Dermis blood vessel endothelial cell (primary cell): ENCODE data around the gene MATN3. TPM values are rescaled to one million over a fixed set of nuclear protein-coding genes. Genes with fewer than 3 reads are reported as not detected.
A peak's percentile ranks its signal among the peaks of the same experiment; 100 is the strongest.
"Not testable (repeated sequence)": the region's sequence is repeated elsewhere in the genome, so short reads cannot be mapped to it uniquely, and the experiment has no call there.

Source experiments
- DNase-seq: peaks from one replicate; pipeline ENCODE4 v3.0.0; 2010
- total RNA-seq: library from RNA; depleted of rRNA; stranded (reverse); fragments of >200 nt; gene quantifications from 2 replicates; pipeline ENCODE4 v1.2.3, GENCODE V29; 2014

MATN3 gene, protein sequence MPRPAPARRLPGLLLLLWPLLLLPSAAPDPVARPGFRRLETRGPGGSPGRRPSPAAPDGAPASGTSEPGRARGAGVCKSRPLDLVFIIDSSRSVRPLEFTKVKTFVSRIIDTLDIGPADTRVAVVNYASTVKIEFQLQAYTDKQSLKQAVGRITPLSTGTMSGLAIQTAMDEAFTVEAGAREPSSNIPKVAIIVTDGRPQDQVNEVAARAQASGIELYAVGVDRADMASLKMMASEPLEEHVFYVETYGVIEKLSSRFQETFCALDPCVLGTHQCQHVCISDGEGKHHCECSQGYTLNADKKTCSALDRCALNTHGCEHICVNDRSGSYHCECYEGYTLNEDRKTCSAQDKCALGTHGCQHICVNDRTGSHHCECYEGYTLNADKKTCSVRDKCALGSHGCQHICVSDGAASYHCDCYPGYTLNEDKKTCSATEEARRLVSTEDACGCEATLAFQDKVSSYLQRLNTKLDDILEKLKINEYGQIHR
- 1.2 and 1.3 TPM in 2 replicates for total RNA-seq

DNA sequence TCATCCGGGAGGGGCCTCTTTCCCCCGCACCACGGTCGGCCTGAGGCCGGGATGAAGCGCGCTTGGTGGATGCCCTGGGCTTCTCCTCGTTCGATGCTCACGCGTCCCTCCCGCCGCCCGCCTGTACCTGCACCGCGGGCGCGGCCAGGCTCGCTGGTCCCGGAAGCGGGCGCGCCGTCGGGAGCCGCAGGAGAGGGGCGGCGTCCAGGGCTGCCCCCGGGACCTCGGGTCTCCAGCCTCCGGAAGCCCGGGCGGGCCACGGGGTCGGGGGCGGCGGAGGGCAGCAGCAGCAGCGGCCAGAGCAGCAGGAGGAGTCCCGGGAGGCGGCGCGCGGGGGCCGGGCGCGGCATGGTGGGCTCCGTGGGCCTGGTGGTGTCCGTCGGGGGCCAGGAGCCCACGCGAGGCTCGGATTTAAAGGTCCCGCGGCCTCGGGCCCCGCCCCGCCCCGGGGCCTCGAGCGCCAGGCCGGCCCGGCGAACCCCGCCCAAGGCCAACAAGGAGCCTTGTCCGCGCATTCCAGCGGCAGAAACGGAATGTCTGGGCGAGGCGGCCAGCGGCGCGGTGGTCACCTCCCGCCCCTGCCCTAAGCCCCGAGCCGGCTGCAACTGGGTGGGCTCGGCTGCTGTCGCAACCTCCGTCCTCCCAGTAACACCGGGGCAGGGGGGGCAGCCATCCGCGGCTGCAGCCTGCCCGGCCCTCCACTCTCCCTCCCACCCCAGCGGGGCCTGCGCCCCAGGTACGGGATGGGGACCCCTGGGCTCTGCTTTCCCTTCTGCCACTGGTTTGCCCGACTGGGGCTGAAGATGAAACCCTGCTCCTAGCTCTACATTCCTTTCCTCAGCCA lies at the start of gene MATN3:
TSS of gene MATN3 (minus strand) at position 387 of the 844 bp plus-strand sequence. CDS start at position 350, 37 bp downstream.
- DNase-seq, result peak; percentile 28

DNA sequence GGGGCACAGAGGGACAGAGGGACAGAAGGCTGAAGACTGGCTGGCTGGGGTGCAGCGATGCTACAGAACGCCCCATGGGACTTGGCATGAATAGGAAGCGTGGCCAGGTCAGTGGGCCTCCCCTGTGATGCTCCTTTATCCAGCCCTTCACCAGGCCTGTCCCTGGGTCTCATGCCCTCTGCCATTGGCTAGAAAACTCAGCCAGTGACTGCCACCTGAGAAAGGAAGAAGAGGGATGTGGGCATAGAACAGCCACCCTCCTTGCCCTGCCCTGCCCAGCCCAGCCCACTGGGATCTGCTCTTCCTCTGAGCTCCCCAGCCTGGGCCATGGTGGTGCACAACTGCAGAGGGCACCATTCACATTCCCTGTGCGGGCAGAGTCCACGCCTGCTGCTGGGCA lies 49.5 kb upstream of the MATN3 start:
- DNase-seq, result no peak

DNA sequence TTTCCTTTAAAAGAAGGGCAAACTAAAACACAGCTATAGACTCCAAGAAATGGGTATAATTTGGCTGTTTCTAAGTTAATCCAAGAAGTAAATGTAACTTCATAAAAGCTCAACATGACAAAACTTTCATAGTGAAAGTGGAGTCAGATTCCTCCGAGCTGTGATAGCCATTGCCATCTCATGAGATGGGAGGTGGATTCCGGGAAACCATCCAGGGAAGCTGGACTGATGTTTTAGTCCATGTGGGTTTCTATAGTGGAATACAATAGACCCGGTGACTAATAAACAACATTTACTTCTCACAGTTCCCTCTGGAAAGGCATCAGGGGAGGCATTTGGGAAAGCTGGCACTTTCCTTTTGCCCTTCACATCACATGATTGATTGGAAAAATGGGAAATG lies 49.0 kb upstream of the MATN3 start:
- no peak for DNase-seq

DNA sequence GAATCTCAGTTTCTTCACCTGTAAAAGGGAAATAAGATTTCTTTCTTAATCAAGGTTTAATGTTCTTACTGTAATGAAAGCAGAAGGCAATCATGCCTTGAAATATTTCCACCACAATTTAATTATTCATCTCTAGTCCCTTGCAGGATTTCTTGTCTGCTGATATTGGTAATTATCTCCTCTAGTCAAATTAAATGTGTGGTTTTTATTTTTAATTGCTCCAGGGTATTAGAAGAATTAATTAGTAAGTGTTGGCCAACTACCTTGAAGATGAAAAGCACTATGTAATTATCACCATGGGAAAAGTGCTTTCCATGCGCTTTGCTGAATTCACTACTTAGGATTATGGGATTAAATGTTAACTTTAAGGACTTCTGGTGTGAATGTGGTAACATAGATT lies 47.6 kb upstream of the MATN3 start:
- DNase-seq, result no peak

DNA sequence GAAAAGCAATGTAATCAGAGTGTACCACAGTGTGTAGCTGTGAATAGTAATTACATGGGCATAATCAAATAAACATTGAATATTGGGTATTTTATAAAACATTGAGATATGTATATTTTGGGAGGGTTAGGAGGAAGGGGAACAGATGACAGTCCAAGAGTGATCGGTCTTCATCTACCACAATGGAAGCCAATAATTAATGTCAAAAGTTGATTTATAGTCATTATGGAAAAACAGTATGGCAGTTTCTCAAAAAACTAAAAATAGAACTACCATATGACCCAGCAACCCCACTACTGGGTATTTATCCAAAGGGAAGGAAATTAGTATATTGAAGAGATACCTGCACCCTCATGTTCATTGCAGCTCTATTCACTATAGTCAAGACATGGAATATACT lies 44.8 kb upstream of the MATN3 start:
- no peak for DNase-seq

DNA sequence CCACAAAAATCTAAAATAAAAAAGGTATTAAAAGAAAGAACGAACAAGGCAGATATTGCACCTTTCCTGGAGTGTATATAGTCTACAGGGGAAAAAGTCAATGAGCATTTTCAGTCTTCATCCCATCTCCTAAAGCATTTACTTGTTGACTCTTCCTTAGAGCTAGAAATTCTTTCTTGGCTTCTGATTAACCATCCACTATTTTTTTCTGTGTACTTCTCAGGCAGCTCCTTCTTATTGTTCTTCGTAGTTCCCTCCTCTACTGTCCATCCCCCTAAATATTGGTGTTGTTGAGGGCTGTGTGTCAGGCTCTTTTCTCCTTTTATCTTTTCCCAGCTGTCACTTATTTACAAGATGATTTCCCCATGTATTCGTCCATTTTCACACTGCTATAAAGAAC lies 42.5 kb upstream of the MATN3 start:
- no peak for DNase-seq

DNA sequence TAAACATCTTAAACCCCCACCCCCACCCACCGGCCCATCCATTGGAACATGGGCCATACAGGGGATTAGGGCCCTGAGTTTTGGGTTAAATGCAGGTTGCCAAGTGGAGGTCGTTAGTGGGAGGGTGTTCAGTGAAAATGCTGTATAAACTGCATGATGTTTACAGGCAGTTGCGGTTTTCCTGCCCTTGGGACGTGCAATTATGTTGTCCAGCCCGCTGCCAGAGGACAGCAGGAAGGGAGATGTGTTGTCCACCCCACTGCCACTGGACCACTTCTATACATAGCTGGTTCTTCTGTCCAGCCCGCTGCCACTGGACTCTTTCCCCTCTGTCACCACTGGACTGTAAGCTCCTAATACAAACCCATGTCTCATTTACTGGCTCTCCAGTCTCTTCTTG lies 41.7 kb upstream of the MATN3 start:
- no peak for DNase-seq

DNA sequence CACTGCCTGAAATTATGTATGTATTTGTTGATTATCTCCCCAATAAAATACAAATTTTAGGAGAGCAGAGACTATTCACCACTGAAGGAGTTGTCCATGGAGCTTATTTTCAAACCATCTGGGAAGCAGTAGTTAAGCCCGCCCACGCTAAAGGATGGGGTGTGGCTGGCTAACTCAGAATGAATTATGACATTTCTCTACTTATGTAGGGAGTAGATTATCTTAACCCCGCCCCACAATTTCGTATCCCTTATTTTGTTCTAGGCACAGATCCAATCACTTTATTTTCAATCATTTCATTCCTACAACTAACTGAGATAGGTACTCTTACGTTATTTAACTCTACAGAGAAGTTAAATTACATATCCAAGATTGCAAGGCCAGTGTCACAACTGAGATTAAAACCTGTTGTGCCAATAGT lies 40.4 kb upstream of the MATN3 start:
- peak; percentile 76 for DNase-seq

DNA sequence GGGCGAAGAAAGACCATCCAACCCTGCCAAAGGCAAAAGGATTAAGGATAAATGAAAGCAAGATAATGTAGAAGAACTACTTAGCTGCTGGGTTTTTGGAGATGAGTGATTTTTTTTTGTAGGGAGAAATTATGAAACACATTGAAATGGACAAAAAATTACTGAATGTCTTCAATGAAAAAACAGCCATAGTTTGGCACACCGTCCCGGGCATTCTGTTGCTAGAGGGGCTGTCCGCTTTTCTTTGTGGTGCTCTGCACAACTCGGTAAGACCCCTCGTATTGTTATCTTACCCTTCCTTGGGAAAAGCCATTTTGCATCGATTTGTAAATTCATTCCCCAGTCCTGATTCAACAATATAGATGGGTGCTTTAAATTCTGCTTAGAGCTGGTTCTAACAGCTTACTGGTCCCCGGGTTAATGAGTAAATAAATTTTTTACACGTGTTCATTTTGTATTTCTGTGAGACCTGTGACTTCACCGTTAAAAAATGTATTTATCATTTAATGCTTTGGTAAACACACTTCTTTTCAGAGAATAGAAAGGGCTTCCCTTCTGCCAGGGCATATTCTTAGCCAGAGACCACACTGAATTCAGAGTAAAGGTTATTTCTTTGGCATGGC lies 39.9 kb upstream of the MATN3 start:
- DNase-seq, result no peak

DNA sequence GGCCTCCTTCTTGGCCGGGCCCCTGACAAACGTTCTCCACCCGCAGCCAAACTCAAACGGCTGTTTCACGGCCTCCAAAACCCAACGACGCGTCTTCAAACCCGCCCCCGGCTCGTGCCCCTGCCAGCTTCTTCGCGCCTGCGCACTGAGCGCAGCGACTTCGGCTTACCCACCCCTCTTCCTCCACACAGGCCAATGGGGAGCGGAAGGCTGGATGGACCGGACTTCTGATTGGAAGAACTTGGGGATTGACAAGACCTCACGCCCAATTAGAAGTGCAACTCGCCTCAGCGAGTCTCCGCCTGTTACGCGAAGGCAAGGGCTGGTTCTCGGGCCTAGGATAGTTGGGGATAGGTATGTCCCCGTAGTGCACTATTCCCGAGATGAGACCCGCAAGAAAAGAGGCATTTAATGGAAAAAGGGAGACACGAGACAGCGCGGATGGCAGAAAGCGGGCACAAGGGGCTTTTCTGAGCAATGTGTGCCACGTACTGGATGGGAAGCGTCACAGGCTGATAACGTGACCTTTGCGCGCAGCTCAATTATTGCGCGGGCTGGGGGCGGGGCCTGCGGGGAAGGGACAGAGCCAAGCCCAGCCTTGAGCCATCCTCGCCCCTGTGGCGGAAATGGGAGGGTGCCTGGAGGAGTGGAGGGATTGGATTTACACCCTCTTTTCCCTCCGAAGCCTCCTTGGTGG lies 39.2 kb upstream of the MATN3 start, which contains the start of gene LAPTM4A:
TSS of gene LAPTM4A (minus strand) at position 97 of the 697 bp plus-strand sequence. CDS start 108 bp downstream, outside the sequence.
- DNase-seq, result peak; percentile 100

DNA sequence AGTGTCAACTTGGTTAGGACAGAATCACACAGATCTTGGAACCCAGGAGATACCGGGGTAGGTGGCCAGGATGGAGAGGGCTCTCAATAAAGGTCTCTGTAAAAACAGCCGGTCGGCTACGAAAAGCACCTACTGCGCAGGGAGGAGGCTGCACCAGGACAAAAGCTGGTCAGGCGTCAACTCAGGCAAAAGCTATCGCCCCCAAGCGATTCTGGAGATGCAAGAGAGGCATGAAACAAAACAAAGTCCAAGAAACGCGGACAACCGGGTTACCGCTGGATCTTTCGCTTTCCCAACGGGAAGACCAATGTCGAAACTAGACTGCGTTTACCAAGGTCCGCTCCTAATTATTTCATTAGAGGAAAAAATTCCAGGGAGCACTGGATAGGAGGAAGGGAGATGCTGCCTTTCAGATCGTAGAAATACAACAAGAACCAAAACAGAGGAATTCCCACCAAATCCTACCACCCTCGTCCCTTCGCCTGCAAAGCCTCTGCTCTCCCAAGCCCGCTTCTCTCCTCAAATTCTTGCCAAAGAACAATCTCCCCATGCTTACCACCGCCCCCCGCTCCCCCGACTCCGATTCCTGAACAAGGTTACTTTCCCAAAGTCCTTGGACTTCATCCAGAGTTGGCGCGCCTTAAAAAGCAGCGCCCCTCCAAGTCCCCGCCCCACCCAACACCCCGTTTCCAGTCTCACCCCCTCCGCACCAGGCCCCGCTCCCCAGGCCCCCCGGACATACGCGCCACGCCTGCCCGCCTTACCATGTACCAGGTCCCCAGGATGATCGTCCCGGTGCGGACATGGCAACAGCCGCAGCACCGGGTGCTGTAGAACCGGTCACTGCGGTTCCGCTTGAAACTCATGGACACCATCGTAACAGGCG lies 38.4 kb upstream of the MATN3 start:
- DNase-seq, result peak; percentile 77

DNA sequence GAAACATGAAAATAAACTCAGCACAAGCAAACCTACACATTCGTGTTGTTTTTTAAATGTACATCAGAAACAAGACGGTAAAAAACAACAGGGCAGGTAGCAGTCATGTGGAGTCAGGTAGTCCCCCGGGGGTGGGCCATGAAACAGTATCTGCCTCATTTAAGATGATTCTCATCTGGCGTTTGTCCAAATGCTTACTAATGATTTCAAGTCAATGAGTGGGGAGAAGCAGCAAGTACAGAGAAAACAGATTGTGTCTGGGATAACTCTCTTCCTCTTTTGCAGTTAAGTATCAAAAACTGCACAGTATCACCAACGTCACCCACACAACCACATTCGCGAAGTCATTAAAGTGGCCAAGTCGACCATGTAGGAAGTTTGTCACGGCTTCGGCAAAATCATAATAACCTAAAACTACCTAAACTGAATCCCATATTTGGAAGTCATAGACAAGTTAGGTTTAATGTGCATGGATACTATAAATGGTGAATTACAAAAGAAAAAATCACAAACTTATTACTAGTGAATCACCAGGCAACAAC lies 37.7 kb upstream of the MATN3 start:
- DNase-seq, result peak; percentile 72

DNA sequence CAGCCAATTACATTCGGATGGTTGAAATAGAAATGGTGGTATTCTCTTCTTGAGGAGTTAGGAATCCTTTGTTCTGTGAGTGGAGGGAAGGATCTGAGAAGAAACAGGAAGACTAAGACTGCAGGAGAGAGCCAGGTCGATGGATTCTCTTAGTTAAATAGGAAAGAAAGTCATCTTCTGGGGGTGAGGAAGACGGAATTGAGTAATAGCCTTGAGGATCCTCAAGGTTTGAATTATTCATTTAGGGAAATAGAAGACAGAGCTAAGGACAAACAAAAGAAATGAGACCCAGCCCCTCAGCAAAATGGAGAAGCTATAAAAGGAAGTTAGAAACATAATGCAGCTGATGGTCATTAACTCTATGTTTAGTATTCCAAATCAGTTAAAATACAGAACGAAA lies 37.2 kb upstream of the MATN3 start:
- DNase-seq, result peak; percentile 43

DNA sequence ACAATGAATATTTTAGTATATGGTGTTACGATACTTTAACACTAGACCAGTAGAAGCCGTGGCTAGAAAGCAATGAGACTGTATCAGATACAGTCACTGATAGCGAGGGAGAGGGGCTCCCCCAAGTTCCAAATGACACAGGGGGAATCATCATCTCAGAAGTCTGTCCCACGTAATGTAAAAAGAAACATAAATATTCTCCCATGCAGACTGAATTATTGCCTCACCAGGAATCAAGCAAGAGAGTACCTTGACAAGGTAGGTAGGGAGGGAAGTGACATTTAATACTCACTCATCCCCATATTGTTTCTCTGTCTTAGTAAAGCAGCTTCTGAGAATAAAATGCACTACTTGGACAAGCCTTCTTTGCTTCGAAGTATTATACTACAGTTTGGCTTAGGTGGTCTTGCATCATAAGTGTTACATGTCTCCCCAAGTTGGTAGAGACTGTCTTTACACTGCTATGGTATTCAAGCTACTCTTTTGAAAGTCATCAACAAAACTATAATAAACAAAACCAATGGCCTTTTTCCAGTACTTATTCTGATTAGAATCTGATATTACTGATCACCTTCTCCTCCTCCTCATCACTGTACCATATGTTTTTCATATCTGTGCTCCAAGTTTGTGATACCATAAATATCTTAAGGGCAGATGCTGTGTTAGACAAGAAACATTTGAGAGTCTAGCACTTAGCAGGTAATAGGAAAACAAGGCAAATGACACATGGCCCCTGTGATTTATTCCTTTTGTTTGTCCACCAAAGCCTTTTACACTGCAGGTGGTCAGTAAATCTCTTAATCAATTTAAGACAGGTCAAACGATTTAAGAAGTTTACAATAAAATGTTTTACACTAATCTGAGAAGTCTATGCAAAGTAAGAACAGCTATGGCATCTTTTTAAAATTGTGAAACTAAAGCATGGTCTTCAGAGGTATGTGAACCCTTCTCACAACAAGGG lies 36.3 kb upstream of the MATN3 start:
- DNase-seq, result no peak

DNA sequence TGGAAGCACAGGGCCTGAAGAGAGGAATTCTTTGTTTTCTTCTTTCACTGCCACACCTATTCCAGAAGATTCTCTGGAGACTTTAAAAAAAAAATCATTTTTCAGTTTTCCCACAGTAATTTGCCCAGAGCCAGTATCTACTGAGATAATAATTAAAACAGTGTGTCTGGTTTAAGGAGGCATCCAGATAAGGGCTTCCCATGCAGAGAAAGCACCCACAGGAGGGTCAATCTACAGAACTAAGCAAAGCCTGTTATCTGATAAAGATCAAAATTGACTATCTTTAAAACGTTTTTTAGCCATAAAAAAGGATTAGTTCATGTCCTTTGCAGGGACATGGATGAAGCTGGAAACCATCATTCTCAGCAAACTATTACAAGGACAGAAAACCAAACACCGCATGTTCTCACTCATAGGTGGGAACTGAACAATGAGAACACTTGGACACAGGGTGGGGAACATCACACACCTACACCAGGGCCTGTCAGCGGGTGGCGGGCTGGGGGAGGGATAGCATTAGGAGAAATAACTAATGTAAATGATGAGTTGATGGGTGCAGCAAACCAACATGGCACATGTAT lies 33.3 kb upstream of the MATN3 start:
- DNase-seq, result not testable (repeated sequence)

DNA sequence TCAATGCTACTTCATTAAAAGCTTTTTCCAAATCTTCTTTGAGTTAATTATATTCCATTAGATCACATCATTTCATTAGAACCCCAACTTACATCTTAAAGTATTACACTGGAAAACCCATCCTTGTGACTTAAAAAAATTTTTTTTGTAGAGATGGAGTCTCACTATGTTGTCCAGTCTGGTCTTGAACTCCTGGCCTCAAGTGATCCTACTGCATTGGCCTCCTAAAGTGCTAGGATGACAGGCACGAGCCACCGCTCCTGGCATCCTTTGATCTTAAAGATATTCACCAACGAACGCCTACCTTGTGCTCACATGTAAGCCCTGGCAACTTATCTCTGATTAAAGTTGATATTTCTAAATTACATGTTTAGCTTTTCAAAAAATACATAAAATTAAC lies 32.3 kb upstream of the MATN3 start:
- DNase-seq, result no peak

DNA sequence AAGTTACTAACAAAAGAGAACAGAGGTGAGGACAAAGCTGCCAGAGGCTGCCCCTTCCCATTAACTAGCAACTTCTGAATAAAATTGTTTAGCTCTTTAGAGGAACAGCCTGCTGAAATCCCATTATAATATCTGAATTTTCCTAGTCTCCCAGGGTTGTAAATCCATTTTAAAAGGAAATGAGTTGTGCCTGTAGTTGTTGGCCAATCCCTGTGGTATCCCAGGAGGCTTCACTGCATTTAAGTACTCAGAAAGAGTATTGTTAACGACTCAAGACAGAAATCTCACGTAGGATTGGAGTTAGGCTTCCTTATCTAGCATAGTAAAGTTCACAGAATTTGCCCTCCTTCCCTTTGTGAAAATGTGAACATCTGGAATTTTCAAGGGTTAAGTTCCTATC lies 30.1 kb upstream of the MATN3 start:
- peak; percentile 48 for DNase-seq

DNA sequence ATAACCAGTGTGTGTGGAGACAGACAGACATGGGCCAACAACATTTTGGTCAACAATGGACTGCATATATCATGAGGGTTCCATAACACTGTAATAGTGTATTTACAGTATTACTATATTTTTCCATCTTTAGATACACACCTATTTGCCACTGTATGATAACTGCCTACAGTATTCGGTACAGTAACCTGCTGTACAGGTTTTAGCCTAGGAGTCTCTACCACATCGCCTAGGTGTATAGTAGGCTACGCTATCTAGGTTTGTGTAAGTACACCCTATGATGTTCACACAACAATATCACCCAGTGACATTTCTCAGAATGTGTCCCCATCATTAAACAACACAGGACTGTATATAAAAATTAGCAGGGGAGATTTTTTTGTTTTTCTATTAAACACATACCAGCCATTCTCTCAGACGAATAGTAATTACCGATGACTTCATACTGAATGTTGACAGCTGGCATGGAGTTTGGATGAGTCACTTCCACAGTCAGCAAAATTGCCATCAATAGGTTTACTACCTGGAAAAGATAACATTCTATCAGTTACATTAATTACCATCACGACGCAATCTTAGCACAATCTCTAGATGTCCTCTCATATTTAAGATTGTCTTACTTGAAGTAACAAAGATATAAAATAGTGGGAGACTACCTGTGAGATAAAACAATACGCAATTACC lies 28.2 kb upstream of the MATN3 start:
- DNase-seq, result peak; percentile 84

DNA sequence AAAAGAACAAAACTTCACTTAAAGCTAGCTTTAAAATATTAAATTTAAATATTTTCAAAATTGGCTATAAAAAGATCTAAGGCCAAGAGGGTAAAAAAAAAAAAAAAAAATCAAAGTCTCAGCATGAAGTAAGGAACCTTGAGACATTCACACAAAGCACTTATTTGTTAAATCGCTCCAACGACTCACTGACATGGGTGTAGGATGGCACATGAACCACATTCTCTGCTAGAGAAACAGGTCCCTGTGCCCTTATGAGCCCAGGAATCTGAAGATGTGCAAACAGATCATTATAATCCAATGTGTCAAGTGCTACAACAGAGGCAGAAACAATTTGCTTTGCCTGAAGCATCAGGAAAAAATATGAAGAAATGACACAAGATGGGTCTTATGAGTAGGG lies 25.2 kb upstream of the MATN3 start:
- no peak for DNase-seq
